WERI-Rb-1 (cell line): Measurements from ENCODE around the gene NELFCD.

Source experiments
- DNase-seq: peaks from one replicate; pipeline ENCODE4 v3.0.0-alpha.2; 2020
- H3K27ac ChIP-seq: fragments of 250-450 bp; sonication (Bioruptor Pico); 2 replicates; pipeline ENCODE4 v1.5.1; 2020; ENCODE audit warnings: mild to moderate bottlenecking, moderate library complexity
- H3K27me3 ChIP-seq: fragments of 250-450 bp; sonication (Bioruptor Pico); 2 replicates; pipeline ENCODE4 v1.5.1; 2021; ENCODE audit warnings: mild to moderate bottlenecking, low read depth, moderate library complexity; ENCODE audit not compliant: insufficient read depth, severe bottlenecking
- H3K36me3 ChIP-seq: fragments of 250-450 bp; sonication (Bioruptor Pico); 2 replicates; pipeline ENCODE4 v1.5.1; 2020; ENCODE audit warnings: mild to moderate bottlenecking, moderate library complexity
- H3K4me3 ChIP-seq: 2 replicates; pipeline ENCODE4 v1.5.1; 2011; ENCODE audit warnings: low read depth, mild to moderate bottlenecking, control low read depth, low read length
- H3K9me3 ChIP-seq: fragments of 250-450 bp; sonication (Bioruptor Pico); 2 replicates; pipeline ENCODE4 v1.5.1; 2021; ENCODE audit warnings: mild to moderate bottlenecking, moderate library complexity; ENCODE audit not compliant: severe bottlenecking
- TF ChIP-seq, protein P1 (sequence below): IDR thresholded peaks from 2 replicates; pipeline ENCODE4 v1.5.1; 2011; ENCODE audit warnings: low read depth, mild to moderate bottlenecking, control low read depth, inconsistent platforms, low read length

Gene NELFCD

DNA sequence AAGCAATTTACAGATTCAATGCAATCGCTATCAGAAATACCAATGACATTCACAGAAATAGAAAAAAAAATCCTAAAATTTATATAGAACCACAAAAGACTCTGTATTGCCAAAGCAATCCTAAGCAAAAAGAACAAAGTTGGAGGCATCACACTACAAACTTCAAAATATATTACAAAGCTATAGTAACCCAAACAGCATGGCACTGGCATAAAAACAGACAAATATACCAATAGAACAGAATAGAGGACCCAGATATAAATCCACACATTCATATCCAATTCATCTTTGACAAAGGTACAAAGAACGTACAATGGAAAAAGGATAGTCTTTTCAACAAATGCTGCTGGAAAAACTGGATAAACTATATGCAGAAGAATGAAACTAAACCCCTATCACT, 11.6 kb upstream of the NELFCD start:
- no peak for DNase-seq
- H3K27me3 ChIP-seq, result no peaks in the 10 kb centered on the region
- TF ChIP-seq, protein P1, sequence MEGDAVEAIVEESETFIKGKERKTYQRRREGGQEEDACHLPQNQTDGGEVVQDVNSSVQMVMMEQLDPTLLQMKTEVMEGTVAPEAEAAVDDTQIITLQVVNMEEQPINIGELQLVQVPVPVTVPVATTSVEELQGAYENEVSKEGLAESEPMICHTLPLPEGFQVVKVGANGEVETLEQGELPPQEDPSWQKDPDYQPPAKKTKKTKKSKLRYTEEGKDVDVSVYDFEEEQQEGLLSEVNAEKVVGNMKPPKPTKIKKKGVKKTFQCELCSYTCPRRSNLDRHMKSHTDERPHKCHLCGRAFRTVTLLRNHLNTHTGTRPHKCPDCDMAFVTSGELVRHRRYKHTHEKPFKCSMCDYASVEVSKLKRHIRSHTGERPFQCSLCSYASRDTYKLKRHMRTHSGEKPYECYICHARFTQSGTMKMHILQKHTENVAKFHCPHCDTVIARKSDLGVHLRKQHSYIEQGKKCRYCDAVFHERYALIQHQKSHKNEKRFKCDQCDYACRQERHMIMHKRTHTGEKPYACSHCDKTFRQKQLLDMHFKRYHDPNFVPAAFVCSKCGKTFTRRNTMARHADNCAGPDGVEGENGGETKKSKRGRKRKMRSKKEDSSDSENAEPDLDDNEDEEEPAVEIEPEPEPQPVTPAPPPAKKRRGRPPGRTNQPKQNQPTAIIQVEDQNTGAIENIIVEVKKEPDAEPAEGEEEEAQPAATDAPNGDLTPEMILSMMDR, result no peak
- H3K4me3 ChIP-seq, result no peak overlapping the region
- H3K27ac ChIP-seq, result no peak overlapping the region
- H3K36me3 ChIP-seq, result no peaks in the 10 kb centered on the region
- peaks cover 5% of the 10 kb centered on the region for H3K9me3 ChIP-seq

DNA sequence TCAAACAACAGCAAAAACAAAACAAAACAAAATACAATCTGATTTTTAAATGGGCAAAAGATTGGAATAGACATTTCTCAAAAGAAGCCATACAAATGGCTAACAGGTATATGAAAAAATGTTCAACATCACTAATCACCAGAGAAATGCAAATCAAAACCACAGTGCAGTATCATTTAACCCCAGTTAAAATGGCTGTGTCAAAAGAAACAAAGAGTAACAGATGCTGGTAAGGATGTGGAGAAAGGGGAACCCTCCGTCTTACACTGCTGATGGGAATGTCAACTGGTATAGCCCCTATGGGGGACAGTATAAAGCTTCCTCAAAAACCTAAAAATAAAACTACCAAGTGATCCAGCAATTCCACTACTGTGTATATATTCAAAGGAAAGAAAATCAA, 10.9 kb upstream of the NELFCD start:
- Histone ChIP-seq H3K27ac (no peak overlapping the region), H3K9me3 (peaks cover 5% of the 10 kb centered on the region), H3K36me3 (no peaks in the 10 kb centered on the region), H3K27me3 (no peaks in the 10 kb centered on the region), H3K4me3 (no peak overlapping the region)
- TF ChIP-seq, protein P1, result no peak
- DNase-seq, result no peak

- H3K27me3 ChIP-seq, result no peaks in the 10 kb centered on the region
- peaks cover 6% of the 10 kb centered on the region for H3K9me3 ChIP-seq
- H3K4me3 ChIP-seq, result no peak overlapping the region
- DNase-seq, result no peak
- H3K27ac ChIP-seq, result no peak overlapping the region
- H3K36me3 ChIP-seq, result no peaks in the 10 kb centered on the region
- TF ChIP-seq, protein P1, result no peak
Observed at GRCh38 chr20:58971429-58971828, 9.6 kb upstream of the NELFCD start.

DNA sequence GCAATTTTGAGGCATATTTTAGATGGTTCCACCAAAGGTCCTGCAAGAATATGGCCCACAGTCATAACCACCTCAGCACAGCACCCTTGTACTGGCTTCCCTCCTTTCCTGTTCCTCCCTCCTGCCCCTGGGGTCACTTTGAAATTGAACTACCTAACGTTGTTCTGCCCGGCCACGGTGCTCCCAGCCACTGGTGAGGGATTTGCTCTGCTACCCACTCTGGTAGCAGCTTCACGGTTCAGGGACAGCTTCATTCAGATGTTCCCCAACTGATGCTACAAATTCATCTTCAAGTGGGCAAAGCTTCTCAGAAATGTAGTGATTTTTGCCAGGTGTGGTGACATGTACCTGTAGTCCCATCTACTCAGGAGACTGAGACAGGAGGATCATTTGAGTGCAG, 7.9 kb upstream of the NELFCD start:
- Histone ChIP-seq H3K27me3 (no peaks in the 10 kb centered on the region), H3K4me3 (no peak overlapping the region), H3K27ac (no peak overlapping the region), H3K9me3 (peaks cover 8% of the 10 kb centered on the region), H3K36me3 (no peaks in the 10 kb centered on the region)
- no peak for DNase-seq
- TF ChIP-seq, protein P1, result no peak

GRCh38 chr20:58973866-58974265, 7.2 kb upstream of the NELFCD start:
- no peaks in the 10 kb centered on the region for H3K36me3 ChIP-seq
- DNase-seq, result no peak
- no peak overlapping the region for H3K4me3 ChIP-seq
- no peak overlapping the region for H3K27ac ChIP-seq
- TF ChIP-seq, protein P1, result no peak
- H3K27me3 ChIP-seq, result no peaks in the 10 kb centered on the region
- peaks cover 8% of the 10 kb centered on the region for H3K9me3 ChIP-seq

DNA sequence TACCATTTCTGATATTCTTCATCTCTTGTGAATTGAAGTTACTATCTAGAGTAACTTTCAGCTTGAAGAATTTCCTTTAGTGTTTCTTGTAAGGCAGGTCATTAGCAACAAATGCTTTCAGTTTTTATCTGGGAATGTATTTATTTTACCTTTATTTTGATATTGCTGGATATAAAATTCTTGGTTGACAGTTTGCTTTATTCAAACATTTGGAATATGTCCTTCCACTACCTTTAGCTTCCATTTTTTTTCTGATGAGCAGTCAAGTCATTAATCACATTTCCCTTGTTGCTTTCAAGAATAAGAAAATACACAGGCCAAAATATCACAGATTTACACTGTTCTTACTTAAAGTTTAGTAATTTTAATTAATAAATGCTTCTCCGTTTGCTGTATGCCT, 5.7 kb upstream of the NELFCD start:
- TF ChIP-seq, protein P1, result no peak
- no peak overlapping the region for H3K4me3 ChIP-seq
- peaks cover 4% of the 10 kb centered on the region for H3K9me3 ChIP-seq
- no peak for DNase-seq
- H3K36me3 ChIP-seq, result no peaks in the 10 kb centered on the region
- H3K27me3 ChIP-seq, result no peaks in the 10 kb centered on the region
- H3K27ac ChIP-seq, result no peak overlapping the region
